Measurements from ENCODE around the gene VKORC1L1.
"Not testable (repeated sequence)": the region's sequence is repeated elsewhere in the genome, so short reads cannot be mapped to it uniquely, and the experiment has no call there.

DNA sequence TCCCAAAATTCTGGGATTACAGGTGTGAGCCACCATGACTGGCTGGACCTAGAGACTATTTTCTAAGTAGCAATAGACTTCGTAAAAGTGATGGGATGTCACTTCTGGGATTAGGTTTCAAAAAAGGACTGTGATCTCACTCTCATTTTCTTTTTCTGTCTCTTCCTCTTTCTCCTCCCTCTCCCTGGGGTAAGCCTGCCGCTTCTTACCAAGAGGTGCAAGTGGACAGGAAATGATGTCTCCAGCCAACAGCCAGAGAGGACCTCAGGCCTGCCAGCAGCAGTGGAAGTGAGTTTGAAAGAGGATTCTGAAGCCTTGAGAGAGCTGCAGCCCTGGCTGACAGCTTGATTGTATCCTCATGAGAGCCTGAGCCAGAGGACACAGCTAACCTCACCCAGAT lies 1.4 kb upstream of the VKORC1L1 start:
- TF ChIP-seq NR2C2 (CRISPR knock-in tag; IDR thresholded peaks at IDR 0.05); AR (CRISPR knock-in tag; IDR thresholded peaks at IDR 0.05); ZNF263 (CRISPR knock-in tag; IDR thresholded peaks at IDR 0.05; ENCODE audit: low read depth); CTCF (IDR thresholded peaks at IDR 0.05); NR3C1 (CRISPR knock-in tag; conservative IDR thresholded peaks at IDR 0.05; ENCODE audit: low read depth); NR1H2 (CRISPR knock-in tag; IDR thresholded peaks at IDR 0.05); GABPB1 (CRISPR knock-in tag; IDR thresholded peaks at IDR 0.05); RELA (CRISPR knock-in tag; IDR thresholded peaks at IDR 0.05; ENCODE audit: borderline replicate concordance): not testable (repeated sequence)
- TF ChIP-seq, protein P1, sequence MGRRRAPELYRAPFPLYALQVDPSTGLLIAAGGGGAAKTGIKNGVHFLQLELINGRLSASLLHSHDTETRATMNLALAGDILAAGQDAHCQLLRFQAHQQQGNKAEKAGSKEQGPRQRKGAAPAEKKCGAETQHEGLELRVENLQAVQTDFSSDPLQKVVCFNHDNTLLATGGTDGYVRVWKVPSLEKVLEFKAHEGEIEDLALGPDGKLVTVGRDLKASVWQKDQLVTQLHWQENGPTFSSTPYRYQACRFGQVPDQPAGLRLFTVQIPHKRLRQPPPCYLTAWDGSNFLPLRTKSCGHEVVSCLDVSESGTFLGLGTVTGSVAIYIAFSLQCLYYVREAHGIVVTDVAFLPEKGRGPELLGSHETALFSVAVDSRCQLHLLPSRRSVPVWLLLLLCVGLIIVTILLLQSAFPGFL (CRISPR knock-in tag; IDR thresholded peaks at IDR 0.05; ENCODE audit: borderline replicate concordance), result not testable (repeated sequence)

Data from WTC11 (cell line).